ENCODE data around the gene ACAT1. TPM values are rescaled to one million over a fixed set of nuclear protein-coding genes. Genes with fewer than 3 reads are reported as not detected.

ACAT1 gene
- total RNA-seq, 1 experiment from 2014 or later: 118 TPM

GRCh38 chr11:108142304-108142703, 20.9 kb downstream of the ACAT1 start:
- intact Hi-C loops (cut with micrococcal nuclease; ENCODE audit: unreplicated experiment): no loop called here
- ChIA-PET POLR2A (ENCODE audit: low non-redundant PET) (no interaction called here), CTCF (no interaction called here)
- no peak for DNase-seq (ENCODE audit: low spot score)
- TF ChIP-seq EZH2 (IDR thresholded peaks at IDR 0.05; ENCODE audit: borderline replicate concordance, low read depth, low read length, poor library complexity, severe bottlenecking) (no peak), CTCF (conservative IDR thresholded peaks at IDR 0.05; ENCODE audit: low read depth, low read length) (no peak)
- Histone ChIP-seq H3K27ac (ENCODE audit: low read depth, low read length, poor library complexity, severe bottlenecking) (no peak overlapping the region), H3K27me3 (replicated peaks; ENCODE audit: insufficient read depth, low read depth, low read length, poor library complexity) (no peaks in the 10 kb centered on the region), H3K9me3 (ENCODE audit: low read depth, low read length, poor library complexity, severe bottlenecking) (no peaks in the 10 kb centered on the region), H3K36me3 (ENCODE audit: insufficient read depth, low read length, poor library complexity, severe bottlenecking) (peaks cover 78% of the 10 kb centered on the region), H3K4me1 (ENCODE audit: insufficient read depth, low read length, poor library complexity, severe bottlenecking) (no peaks in the 10 kb centered on the region), H3K4me3 (ENCODE audit: low read depth, low read length, poor library complexity, severe bottlenecking) (no peak overlapping the region)
- no TSS peak for BruUV-seq (replicated peaks)

- CTCF ChIA-PET: interaction anchor here (0.5 kb wide), 1 partner anchor 282 kb away, joined by 6 read pairs; no protein-coding TSS in a partner anchor
- no peaks in the 10 kb centered on the region for H3K27me3 ChIP-seq (replicated peaks; ENCODE audit: insufficient read depth, low read depth, low read length, poor library complexity)
- H3K9me3 ChIP-seq (ENCODE audit: low read depth, low read length, poor library complexity, severe bottlenecking): no peaks in the 10 kb centered on the region
- peaks cover 93% of the 10 kb centered on the region for H3K36me3 ChIP-seq (ENCODE audit: insufficient read depth, low read length, poor library complexity, severe bottlenecking)
- intact Hi-C loops (cut with micrococcal nuclease; ENCODE audit: unreplicated experiment): no loop called here
- no TSS peak for BruUV-seq (replicated peaks)
- H3K4me3 ChIP-seq (ENCODE audit: low read depth, low read length, poor library complexity, severe bottlenecking): no peak overlapping the region
- no peak overlapping the region for H3K27ac ChIP-seq (ENCODE audit: low read depth, low read length, poor library complexity, severe bottlenecking)
- no peaks in the 10 kb centered on the region for H3K4me1 ChIP-seq (ENCODE audit: insufficient read depth, low read length, poor library complexity, severe bottlenecking)
- POLR2A ChIA-PET (ENCODE audit: low non-redundant PET): no interaction called here
- TF ChIP-seq EZH2 (IDR thresholded peaks at IDR 0.05; ENCODE audit: borderline replicate concordance, low read depth, low read length, poor library complexity, severe bottlenecking) (no peak), CTCF (conservative IDR thresholded peaks at IDR 0.05; ENCODE audit: low read depth, low read length) (no peak)
- no peak for DNase-seq (ENCODE audit: low spot score)
These were observed 23.2 kb downstream of the ACAT1 start for GRCh38 chr11:108144615-108145014.

- TF ChIP-seq CTCF (conservative IDR thresholded peaks at IDR 0.05; ENCODE audit: low read depth, low read length) (no peak), EZH2 (IDR thresholded peaks at IDR 0.05; ENCODE audit: borderline replicate concordance, low read depth, low read length, poor library complexity, severe bottlenecking) (no peak)
- Histone ChIP-seq H3K27ac (ENCODE audit: low read depth, low read length, poor library complexity, severe bottlenecking) (no peak overlapping the region), H3K4me3 (ENCODE audit: low read depth, low read length, poor library complexity, severe bottlenecking) (no peak overlapping the region), H3K36me3 (ENCODE audit: insufficient read depth, low read length, poor library complexity, severe bottlenecking) (peaks cover 96% of the 10 kb centered on the region), H3K9me3 (ENCODE audit: low read depth, low read length, poor library complexity, severe bottlenecking) (no peaks in the 10 kb centered on the region), H3K27me3 (replicated peaks; ENCODE audit: insufficient read depth, low read depth, low read length, poor library complexity) (no peaks in the 10 kb centered on the region), H3K4me1 (ENCODE audit: insufficient read depth, low read length, poor library complexity, severe bottlenecking) (no peaks in the 10 kb centered on the region)
- no TSS peak for BruUV-seq (replicated peaks)
- ChIA-PET POLR2A (ENCODE audit: low non-redundant PET) (no interaction called here), CTCF (no interaction called here)
- DNase-seq (ENCODE audit: low spot score): no peak
- intact Hi-C loops (cut with micrococcal nuclease; ENCODE audit: unreplicated experiment): no loop called here
These were observed 25.8 kb downstream of the ACAT1 start for GRCh38 chr11:108147150-108147549.

Measured in A673 (cell line).